Activated effector memory CD4-positive, alpha-beta T cell treated with Interleukin-2 at 50 U/mL for 16 hours (primary cell): ENCODE data around the gene MAP2K5.

Experiments used
- DNase-seq: peaks from one replicate; pipeline ENCODE4 v3.0.0-alpha.2; 2020

The MAP2K5 gene

GRCh38 chr15:67521783-67522568 lies 20.5 kb upstream of the MAP2K5 start:
- DNase-seq, result no peak

GRCh38 chr15:67523330-67523729 lies 19.2 kb upstream of the MAP2K5 start:
- DNase-seq, result no peak

- no peak for DNase-seq
These were observed 18.3 kb upstream of the MAP2K5 start for GRCh38 chr15:67524235-67524634.

GRCh38 chr15:67528513-67528912 lies 14.0 kb upstream of the MAP2K5 start:
- no peak for DNase-seq

- DNase-seq, result no peak
These were observed 11.1 kb upstream of the MAP2K5 start for GRCh38 chr15:67531379-67531914.

GRCh38 chr15:67533873-67534272 lies 8.6 kb upstream of the MAP2K5 start:
- no peak for DNase-seq

- DNase-seq, result no peak
These were observed 8.1 kb upstream of the MAP2K5 start for GRCh38 chr15:67534360-67534759.

- no peak for DNase-seq
These were observed 4.7 kb upstream of the MAP2K5 start for GRCh38 chr15:67537771-67538170.

- no peak for DNase-seq
These were observed 830 bp downstream of the MAP2K5 start for GRCh38 chr15:67543348-67543718.

GRCh38 chr15:67544475-67544874 lies 2.0 kb downstream of the MAP2K5 start:
- no peak for DNase-seq

GRCh38 chr15:67545864-67546263 lies 3.4 kb downstream of the MAP2K5 start:
- no peak for DNase-seq

- DNase-seq, result no peak
These were observed 4.6 kb downstream of the MAP2K5 start for GRCh38 chr15:67547064-67547463.

GRCh38 chr15:67547836-67548235 lies 5.3 kb downstream of the MAP2K5 start:
- DNase-seq, result no peak

GRCh38 chr15:67548236-67548852 lies 5.8 kb downstream of the MAP2K5 start:
- no peak for DNase-seq

GRCh38 chr15:67548862-67549651 lies 6.6 kb downstream of the MAP2K5 start:
- DNase-seq, result no peak

- DNase-seq, result no peak
These were observed 7.2 kb downstream of the MAP2K5 start for GRCh38 chr15:67549736-67550135.

GRCh38 chr15:67550522-67550921 lies 8.0 kb downstream of the MAP2K5 start:
- DNase-seq, result no peak

GRCh38 chr15:67551207-67551743 lies 8.8 kb downstream of the MAP2K5 start:
- DNase-seq, result no peak

- no peak for DNase-seq
These were observed 12.1 kb downstream of the MAP2K5 start for GRCh38 chr15:67554580-67554979.

- no peak for DNase-seq
These were observed 14.6 kb downstream of the MAP2K5 start for GRCh38 chr15:67556976-67557570.

GRCh38 chr15:67558502-67558901 lies 16.0 kb downstream of the MAP2K5 start:
- no peak for DNase-seq

GRCh38 chr15:67559158-67559557 lies 16.7 kb downstream of the MAP2K5 start:
- no peak for DNase-seq

- DNase-seq, result no peak
These were observed 17.1 kb downstream of the MAP2K5 start for GRCh38 chr15:67559576-67559975.
